Measurements from ENCODE around the gene FGGY.
A peak's percentile ranks its signal among the peaks of the same experiment; 100 is the strongest.
"Not testable (repeated sequence)": the region's sequence is repeated elsewhere in the genome, so short reads cannot be mapped to it uniquely, and the experiment has no call there.

The FGGY gene

GRCh38 chr1:59477867-59478266 lies 181.0 kb downstream of the FGGY start:
- no peak for FAIRE-seq
- DNase-seq (ENCODE audit: low spot score) = no peak

- FAIRE-seq (no peak), DNase-seq (ENCODE audit: low spot score) (no peak)
Measured at GRCh38 chr1:59478822-59479221, 181.9 kb downstream of the FGGY start.

GRCh38 chr1:59480188-59480888 lies 183.4 kb downstream of the FGGY start:
- DNase-seq (ENCODE audit: low spot score) = no peak
- no peak for FAIRE-seq

- FAIRE-seq = no peak
- DNase-seq (ENCODE audit: low spot score) = no peak
Measured at GRCh38 chr1:59481881-59482505, 185.1 kb downstream of the FGGY start.

- DNase-seq (ENCODE audit: low spot score) = no peak
- no peak for FAIRE-seq
Measured at GRCh38 chr1:59482986-59483385, 186.1 kb downstream of the FGGY start.

- peak; percentile 93 for FAIRE-seq
- DNase-seq (ENCODE audit: low spot score) = peak; percentile 73
Measured at GRCh38 chr1:59484096-59484495, 187.2 kb downstream of the FGGY start.

- DNase-seq (ENCODE audit: low spot score) (no peak), FAIRE-seq (no peak)
Measured at GRCh38 chr1:59485171-59485570, 188.3 kb downstream of the FGGY start.

GRCh38 chr1:59485949-59486348 lies 189.1 kb downstream of the FGGY start:
- FAIRE-seq = no peak
- no peak for DNase-seq (ENCODE audit: low spot score)

- FAIRE-seq = no peak
- no peak for DNase-seq (ENCODE audit: low spot score)
Measured at GRCh38 chr1:59486615-59487014, 189.7 kb downstream of the FGGY start.

GRCh38 chr1:59487335-59488031 lies 190.6 kb downstream of the FGGY start:
- FAIRE-seq = no peak
- no peak for DNase-seq (ENCODE audit: low spot score)

- DNase-seq (ENCODE audit: low spot score) = no peak
- no peak for FAIRE-seq
Measured at GRCh38 chr1:59492500-59492899, 195.6 kb downstream of the FGGY start.

- DNase-seq (ENCODE audit: low spot score) (no peak), FAIRE-seq (no peak)
Measured at GRCh38 chr1:59494145-59494833, 197.4 kb downstream of the FGGY start.

GRCh38 chr1:59496156-59496555 lies 199.3 kb downstream of the FGGY start:
- not testable (repeated sequence) for DNase-seq (ENCODE audit: low spot score); FAIRE-seq

- DNase-seq (ENCODE audit: low spot score) = no peak
- FAIRE-seq = no peak
Measured at GRCh38 chr1:59497616-59498015, 200.7 kb downstream of the FGGY start.

GRCh38 chr1:59498640-59499039 lies 201.7 kb downstream of the FGGY start:
- DNase-seq (ENCODE audit: low spot score) (peak; percentile 86), FAIRE-seq (peak; percentile 90)

GRCh38 chr1:59499273-59499942 lies 202.5 kb downstream of the FGGY start:
- DNase-seq (ENCODE audit: low spot score) (peak; percentile 26), FAIRE-seq (peak; percentile 80)

- DNase-seq (ENCODE audit: low spot score) (no peak), FAIRE-seq (no peak)
Measured at GRCh38 chr1:59499943-59500569, 203.2 kb downstream of the FGGY start.

GRCh38 chr1:59500950-59501742 lies 204.3 kb downstream of the FGGY start:
- no peak for DNase-seq (ENCODE audit: low spot score)
- no peak for FAIRE-seq

GRCh38 chr1:59502009-59502691 lies 205.3 kb downstream of the FGGY start:
- DNase-seq (ENCODE audit: low spot score) (peak; percentile 22), FAIRE-seq (no peak)

- DNase-seq (ENCODE audit: low spot score) (no peak), FAIRE-seq (no peak)
Measured at GRCh38 chr1:59504276-59504675, 207.4 kb downstream of the FGGY start.
